ENCODE measurements around the gene ZBTB17. TPM values are rescaled to one million over a fixed set of nuclear protein-coding genes. Genes with fewer than 3 reads are reported as not detected.
"Not testable (repeated sequence)": the region's sequence is repeated elsewhere in the genome, so short reads cannot be mapped to it uniquely, and the experiment has no call there.

Gene ZBTB17
- total RNA-seq (27.4 TPM), polyA plus RNA-seq (ENCODE audit: insufficient read depth in 1 of 8, insufficient read length in 8 of 8, low replicate concordance in 1 of 8) (10 to 100 TPM; 23.8 to 29.1 (median 25.8) TPM)
- long read RNA-seq, donor 1, partial matches to known transcripts, result 0 of 1 reads
- long read RNA-seq, donor 1, other reads (novel, unspliced or antisense), result 0 of 1 reads
- long read RNA-seq, donor 2, result 0 reads
- long read RNA-seq, donor 3, partial matches to known transcripts, result 0 of 1 reads
- long read RNA-seq, donor 3, other reads (novel, unspliced or antisense), result 0 of 1 reads
- long read RNA-seq, donor 4, partial matches to known transcripts, result 0 of 3 reads
- long read RNA-seq, donor 4, other reads (novel, unspliced or antisense), result 0 of 3 reads
- long read RNA-seq, donor 5, partial matches to known transcripts, result 7 of 11 reads
- long read RNA-seq, donor 5, other reads (novel, unspliced or antisense), result 0 of 11 reads
- long read RNA-seq, donor 6, partial matches to known transcripts, result 0 of 3 reads
- long read RNA-seq, donor 6, other reads (novel, unspliced or antisense), result 0 of 3 reads
- long read RNA-seq, donor 7, partial matches to known transcripts, result 0 of 3 reads
- long read RNA-seq, donor 7, other reads (novel, unspliced or antisense), result 0 of 3 reads
- long read RNA-seq, donor 8, partial matches to known transcripts, result 0 of 1 reads
- long read RNA-seq, donor 8, other reads (novel, unspliced or antisense), result 0 of 1 reads
- long read RNA-seq, donor 9, result 0 reads
- long read RNA-seq, donor 10, partial matches to known transcripts, result 0 of 2 reads
- long read RNA-seq, donor 10, other reads (novel, unspliced or antisense), result 0 of 2 reads
- long read RNA-seq, donor 11, partial matches to known transcripts, result 7 of 8 reads
- long read RNA-seq, donor 11, other reads (novel, unspliced or antisense), result 0 of 8 reads

DNA sequence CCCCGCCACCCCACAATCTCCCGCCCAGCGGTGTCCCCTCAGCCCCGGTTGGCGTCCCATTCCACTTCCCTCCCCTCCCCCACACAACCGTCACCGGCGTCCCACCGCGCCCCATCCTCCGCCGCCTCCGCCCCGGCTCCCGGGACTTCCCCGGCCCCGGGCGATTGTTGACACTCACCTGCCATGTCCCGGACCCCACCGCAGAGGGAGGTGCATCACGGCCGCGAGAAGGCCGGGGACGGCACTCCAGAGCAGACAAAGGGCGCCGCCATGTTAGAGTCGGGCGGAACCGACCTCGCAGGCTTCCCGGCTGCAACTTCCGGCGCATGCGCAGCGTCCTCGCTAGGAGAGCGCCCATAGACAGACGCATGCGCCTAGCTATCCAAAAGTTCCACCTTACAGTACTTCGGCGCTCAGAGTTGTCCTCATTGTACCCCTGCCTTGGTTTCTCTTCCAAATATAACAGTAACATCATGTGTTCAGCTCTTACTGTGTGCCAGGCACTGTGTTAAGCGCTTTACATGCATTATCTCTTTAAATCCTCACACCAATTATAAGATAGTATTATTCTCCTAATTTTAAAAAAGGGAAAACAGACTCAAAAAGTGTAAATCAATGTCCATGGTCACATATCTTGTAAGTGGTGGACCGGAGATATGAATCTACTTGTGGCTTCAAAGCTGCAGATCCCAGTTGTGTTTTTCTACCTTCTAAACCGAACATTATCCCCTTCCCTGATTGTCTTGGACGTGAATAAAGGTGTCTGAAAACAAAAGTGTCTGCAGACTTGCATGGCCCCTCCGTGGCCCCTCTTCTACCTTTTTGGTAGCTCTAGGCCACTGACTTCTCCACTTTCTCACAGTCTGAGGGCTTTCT lies at the start of gene ZBTB17:
Gene ZBTB17, minus strand, starts transcription at position 297 of the 876 bp plus-strand sequence. CDS start 27,606 bp downstream, outside the sequence.
- Histone ChIP-seq H3K4me3 (ENCODE audit: low read length) (peak within 1 kb of the TSS; percentile 85), H3K4me1 (ENCODE audit: control insufficient read depth, insufficient read depth, low read length) (peaks cover 6% of the 10 kb centered on the region), H3K27me3 (ENCODE audit: control insufficient read depth, insufficient read depth, low read length) (no peaks in the 10 kb centered on the region), H3K9me3 (replicated peaks; ENCODE audit: control insufficient read depth, low read depth, low read length) (peaks cover 6% of the 10 kb centered on the region), H3K36me3 (ENCODE audit: control insufficient read depth, insufficient read depth, low read length) (peaks cover 19% of the 10 kb centered on the region), H3K27ac (ENCODE audit: low read length) (peak within 1 kb of the TSS; percentile 70)
- WGBS (ENCODE audit: insufficient coverage), result 9% methylated on average over 41 of the region's 47 CpGs
- DNase-seq, result peak; percentile 96

- H3K27ac ChIP-seq (ENCODE audit: low read length), result no peak overlapping the region
- H3K4me1 ChIP-seq (ENCODE audit: control insufficient read depth, insufficient read depth, low read length), result peaks cover 47% of the 10 kb centered on the region
- H3K36me3 ChIP-seq (ENCODE audit: control insufficient read depth, insufficient read depth, low read length), result no peaks in the 10 kb centered on the region
- DNase-seq, result no peak
- peaks cover 38% of the 10 kb centered on the region for H3K27me3 ChIP-seq (ENCODE audit: control insufficient read depth, insufficient read depth, low read length)
- H3K9me3 ChIP-seq (replicated peaks; ENCODE audit: control insufficient read depth, low read depth, low read length), result no peaks in the 10 kb centered on the region
- WGBS (ENCODE audit: insufficient coverage), result 67% methylated on average over 6 of the region's 7 CpGs
- no peak overlapping the region for H3K4me3 ChIP-seq (ENCODE audit: low read length)
These were observed 47.3 kb upstream of the ZBTB17 start for GRCh38 chr1:16023050-16023653.

DNA sequence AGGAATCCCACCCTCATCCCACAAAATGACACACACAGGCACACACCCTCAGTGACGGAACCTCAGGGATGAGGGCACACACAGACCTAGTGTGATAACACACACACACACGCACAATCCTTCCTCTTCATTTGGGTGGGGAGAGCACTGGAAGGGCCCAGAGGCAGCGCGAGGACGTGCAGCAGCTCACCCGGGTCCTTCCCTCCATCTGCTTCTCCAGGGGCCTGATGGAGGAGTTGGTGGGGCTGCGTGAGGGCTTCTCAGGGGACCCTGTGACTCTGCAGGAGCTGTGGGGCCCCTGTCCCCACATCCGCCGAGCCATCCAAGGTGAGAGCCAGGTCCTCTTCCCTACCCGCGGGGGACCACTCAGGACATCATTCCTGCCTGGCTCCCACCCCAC lies 46.5 kb upstream of the ZBTB17 start:
- Histone ChIP-seq H3K36me3 (ENCODE audit: control insufficient read depth, insufficient read depth, low read length) (no peaks in the 10 kb centered on the region), H3K4me1 (ENCODE audit: control insufficient read depth, insufficient read depth, low read length) (peaks cover 55% of the 10 kb centered on the region), H3K27ac (ENCODE audit: low read length) (no peak overlapping the region), H3K27me3 (ENCODE audit: control insufficient read depth, insufficient read depth, low read length) (peaks cover 32% of the 10 kb centered on the region), H3K4me3 (ENCODE audit: low read length) (no peak overlapping the region), H3K9me3 (replicated peaks; ENCODE audit: control insufficient read depth, low read depth, low read length) (no peaks in the 10 kb centered on the region)
- WGBS (ENCODE audit: insufficient coverage), result 67% methylated on average over 2 of the region's 11 CpGs
- DNase-seq, result no peak

DNA sequence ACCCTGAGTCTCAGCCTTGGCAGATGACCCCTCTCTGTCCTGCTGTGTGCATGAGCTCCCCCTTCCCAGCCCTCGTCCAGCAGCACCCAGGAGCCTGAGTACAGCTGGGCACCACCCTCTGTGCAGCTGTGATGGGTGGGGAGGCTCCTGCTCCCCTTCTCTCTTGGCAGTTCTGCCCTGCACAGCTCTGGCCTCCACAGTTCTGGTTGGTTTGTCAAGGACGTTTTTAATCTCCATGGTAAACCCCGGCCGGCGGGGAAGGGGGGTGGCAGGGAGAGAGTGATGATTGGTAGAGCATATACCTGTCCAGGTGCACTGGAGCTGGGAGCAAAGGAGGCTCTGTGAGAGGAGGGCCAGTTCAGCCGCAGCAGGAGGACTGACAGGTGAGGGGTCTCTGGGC lies 45.8 kb upstream of the ZBTB17 start, which contains the start of gene CLCNKA:
Gene CLCNKA, plus strand, starts transcription at position 356 of the 400 bp plus-strand sequence. CDS start 584 bp downstream, outside the sequence.
- WGBS (ENCODE audit: insufficient coverage), result 44% methylated on average over 5 of the region's 6 CpGs

DNA sequence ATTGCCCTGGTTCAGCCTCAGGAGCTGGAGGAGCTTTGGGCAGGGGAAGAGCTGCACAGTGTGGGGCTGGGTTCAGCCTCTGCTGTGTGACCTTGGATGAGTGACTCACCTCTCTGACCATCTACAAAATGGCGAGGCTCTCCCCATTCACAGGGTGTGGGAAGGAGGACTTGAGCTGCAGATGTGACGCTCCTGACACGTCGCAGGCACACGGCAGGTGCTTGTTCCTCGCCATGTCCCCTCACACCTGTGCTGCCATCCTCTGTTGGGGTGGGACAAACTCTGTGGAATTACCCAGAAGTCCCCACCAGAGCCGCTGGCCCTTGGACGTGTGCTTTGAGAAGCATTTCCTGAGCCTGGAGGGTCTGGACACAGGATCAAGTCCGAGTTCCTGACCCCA lies 45.0 kb upstream of the ZBTB17 start:
- H3K27me3 ChIP-seq (ENCODE audit: control insufficient read depth, insufficient read depth, low read length), result peaks cover 26% of the 10 kb centered on the region
- H3K4me1 ChIP-seq (ENCODE audit: control insufficient read depth, insufficient read depth, low read length), result peaks cover 62% of the 10 kb centered on the region
- WGBS (ENCODE audit: insufficient coverage), result 70% methylated on average over 4 of the region's 9 CpGs
- H3K9me3 ChIP-seq (replicated peaks; ENCODE audit: control insufficient read depth, low read depth, low read length); H3K36me3 ChIP-seq (ENCODE audit: control insufficient read depth, insufficient read depth, low read length); H3K4me3 ChIP-seq (ENCODE audit: low read length); DNase-seq; H3K27ac ChIP-seq (ENCODE audit: low read length): not testable (repeated sequence)

More for the DNA sequence above, 45.8 kb upstream of the ZBTB17 start, which contains the start of gene CLCNKA:
- no peak within 1 kb of the TSS for H3K27ac ChIP-seq (ENCODE audit: low read length)
- no peaks in the 10 kb centered on the region for H3K36me3 ChIP-seq (ENCODE audit: control insufficient read depth, insufficient read depth, low read length)
- no peaks in the 10 kb centered on the region for H3K9me3 ChIP-seq (replicated peaks; ENCODE audit: control insufficient read depth, low read depth, low read length)
- H3K4me1 ChIP-seq (ENCODE audit: control insufficient read depth, insufficient read depth, low read length), result peaks cover 55% of the 10 kb centered on the region
- H3K27me3 ChIP-seq (ENCODE audit: control insufficient read depth, insufficient read depth, low read length), result peaks cover 26% of the 10 kb centered on the region
- DNase-seq, result no peak
- H3K4me3 ChIP-seq (ENCODE audit: low read length), result no peak within 1 kb of the TSS

- peaks cover 26% of the 10 kb centered on the region for H3K27me3 ChIP-seq (ENCODE audit: control insufficient read depth, insufficient read depth, low read length)
- H3K27ac ChIP-seq (ENCODE audit: low read length), result peak overlapping the region; percentile 97
- 92% methylated on average over 2 of the region's 6 CpGs for WGBS (ENCODE audit: insufficient coverage)
- H3K4me1 ChIP-seq (ENCODE audit: control insufficient read depth, insufficient read depth, low read length), result peaks cover 67% of the 10 kb centered on the region
- H3K4me3 ChIP-seq (ENCODE audit: low read length), result no peak overlapping the region
- no peak for DNase-seq
- H3K36me3 ChIP-seq (ENCODE audit: control insufficient read depth, insufficient read depth, low read length), result peaks cover 4% of the 10 kb centered on the region
- H3K9me3 ChIP-seq (replicated peaks; ENCODE audit: control insufficient read depth, low read depth, low read length), result no peaks in the 10 kb centered on the region
These were observed 44.4 kb upstream of the ZBTB17 start for GRCh38 chr1:16020325-16020724.

GRCh38 chr1:16019644-16020277 lies 43.9 kb upstream of the ZBTB17 start:
- H3K27me3 ChIP-seq (ENCODE audit: control insufficient read depth, insufficient read depth, low read length), result peaks cover 23% of the 10 kb centered on the region
- no peak overlapping the region for H3K4me3 ChIP-seq (ENCODE audit: low read length)

DNA sequence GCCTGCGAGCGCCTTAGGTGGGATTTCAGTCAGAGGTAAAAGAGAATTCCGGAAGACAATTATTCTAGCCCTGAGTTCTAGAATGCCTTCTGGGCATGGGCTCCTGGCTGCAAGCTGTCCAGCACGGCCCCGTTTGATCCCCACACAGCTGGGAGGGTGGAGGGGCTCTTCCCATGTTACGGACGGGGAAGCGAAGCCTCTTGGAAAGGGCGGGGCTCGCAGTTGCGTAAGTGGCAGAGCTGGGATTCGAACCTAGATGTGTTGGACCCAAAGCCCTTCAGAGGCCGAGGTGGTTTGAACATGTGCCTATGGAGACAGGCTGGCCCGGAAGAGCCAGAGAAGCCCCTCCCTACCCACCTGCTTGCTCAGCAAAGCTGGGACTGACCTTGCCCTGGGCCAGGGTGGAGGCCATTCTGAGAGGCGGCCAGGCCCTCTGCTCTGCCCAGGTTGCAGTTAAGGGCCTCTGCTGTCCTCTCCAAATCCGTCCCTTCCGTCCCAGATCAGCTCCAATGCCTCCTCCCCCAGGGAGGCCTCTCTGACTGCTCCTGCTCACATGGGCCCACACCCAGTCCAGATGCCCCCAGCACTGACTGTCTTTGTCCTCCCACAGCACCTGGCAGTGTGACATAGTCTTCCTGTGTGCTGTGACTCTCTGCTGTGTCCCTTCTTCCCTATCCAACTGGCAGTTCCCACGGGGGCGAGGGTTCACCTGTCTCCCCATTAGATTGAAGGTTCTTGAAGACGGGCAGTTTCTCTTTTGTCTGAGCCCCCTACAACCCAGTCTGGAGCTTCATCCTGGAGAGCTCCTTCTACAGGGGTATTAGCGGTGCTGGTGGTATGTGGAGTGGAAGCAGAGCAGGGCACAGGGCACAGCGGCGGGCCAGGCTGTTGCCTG lies 43.1 kb upstream of the ZBTB17 start:
- no peak overlapping the region for H3K4me3 ChIP-seq (ENCODE audit: low read length)
- DNase-seq, result no peak
- peaks cover 80% of the 10 kb centered on the region for H3K4me1 ChIP-seq (ENCODE audit: control insufficient read depth, insufficient read depth, low read length)
- H3K36me3 ChIP-seq (ENCODE audit: control insufficient read depth, insufficient read depth, low read length), result peaks cover 8% of the 10 kb centered on the region
- H3K27ac ChIP-seq (ENCODE audit: low read length), result peak overlapping the region; percentile 97
- H3K27me3 ChIP-seq (ENCODE audit: control insufficient read depth, insufficient read depth, low read length), result peaks cover 21% of the 10 kb centered on the region
- no peaks in the 10 kb centered on the region for H3K9me3 ChIP-seq (replicated peaks; ENCODE audit: control insufficient read depth, low read depth, low read length)
- 67% methylated on average over 19 of the region's 23 CpGs for WGBS (ENCODE audit: insufficient coverage)

More at GRCh38 chr1:16019644-16020277, 43.9 kb upstream of the ZBTB17 start:
- DNase-seq, result peak; percentile 57
- peaks cover 73% of the 10 kb centered on the region for H3K4me1 ChIP-seq (ENCODE audit: control insufficient read depth, insufficient read depth, low read length)
- H3K27ac ChIP-seq (ENCODE audit: low read length), result peak overlapping the region; percentile 97
- WGBS (ENCODE audit: insufficient coverage), result 54% methylated on average over 4 of the region's 9 CpGs
- H3K9me3 ChIP-seq (replicated peaks; ENCODE audit: control insufficient read depth, low read depth, low read length), result no peaks in the 10 kb centered on the region
- H3K36me3 ChIP-seq (ENCODE audit: control insufficient read depth, insufficient read depth, low read length), result peaks cover 8% of the 10 kb centered on the region
